ENCODE measurements around the gene VPS16.

The VPS16 gene

DNA sequence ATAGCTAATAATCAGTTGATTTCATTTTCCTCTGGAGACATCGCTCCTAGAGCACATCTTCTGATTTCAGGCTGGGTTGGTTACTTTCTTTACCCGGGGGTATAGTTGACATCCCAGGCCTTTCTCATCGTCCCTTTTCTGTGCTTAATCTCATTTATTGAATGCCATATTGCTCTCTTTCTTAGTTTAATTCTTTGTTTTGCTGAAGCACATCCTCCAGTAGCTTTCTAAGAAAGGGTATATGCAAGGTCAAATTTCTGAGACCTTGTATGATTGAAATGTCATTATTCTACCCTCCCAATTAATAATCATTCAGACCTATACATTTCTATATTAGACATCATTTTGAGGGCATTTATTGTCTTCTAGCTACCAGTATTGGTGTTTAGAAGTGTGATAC lies 28.4 kb upstream of the VPS16 start:
- Histone ChIP-seq H3K27me3 (ENCODE audit: control insufficient read depth, insufficient read depth, low read length) (peaks cover 15% of the 10 kb centered on the region), H3K4me2 (ENCODE audit: low read length) (no peak overlapping the region), H3K9ac (ENCODE audit: low read depth, low read length) (no peak overlapping the region), H3K4me3 (ENCODE audit: low read length) (no peak overlapping the region), H3K4me1 (ENCODE audit: control insufficient read depth, insufficient read depth, low read length) (peaks cover 18% of the 10 kb centered on the region), H3K9me3 (replicated peaks; ENCODE audit: low read length) (no peaks in the 10 kb centered on the region), H3K36me3 (ENCODE audit: insufficient read depth, low read length) (no peaks in the 10 kb centered on the region)

DNA sequence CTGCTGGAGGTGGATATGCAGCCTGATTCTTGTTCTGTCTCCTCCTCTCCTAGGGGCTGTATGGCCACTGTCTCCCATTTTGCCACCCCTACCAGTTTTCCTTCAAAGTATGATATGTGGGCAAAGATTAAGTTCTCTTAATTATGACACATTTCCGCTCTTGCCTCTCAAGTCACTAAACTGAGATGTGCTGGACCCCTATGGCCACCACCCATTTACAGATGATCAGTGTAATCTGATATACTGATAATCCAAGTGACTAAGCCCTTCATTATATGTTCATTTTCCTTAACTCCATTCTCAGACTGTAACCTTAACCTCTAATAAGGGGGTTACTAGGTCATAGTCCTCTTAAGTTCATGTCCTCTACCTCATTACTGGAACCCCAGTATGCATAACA lies 26.5 kb upstream of the VPS16 start:
- H3K9me3 ChIP-seq (replicated peaks; ENCODE audit: low read length) = no peaks in the 10 kb centered on the region
- H3K4me2 ChIP-seq (ENCODE audit: low read length) = peak overlapping the region; percentile 36
- H3K27me3 ChIP-seq (ENCODE audit: control insufficient read depth, insufficient read depth, low read length) = peaks cover 8% of the 10 kb centered on the region
- peaks cover 18% of the 10 kb centered on the region for H3K4me1 ChIP-seq (ENCODE audit: control insufficient read depth, insufficient read depth, low read length)
- H3K9ac ChIP-seq (ENCODE audit: low read depth, low read length) = no peak overlapping the region
- H3K36me3 ChIP-seq (ENCODE audit: insufficient read depth, low read length) = no peaks in the 10 kb centered on the region
- no peak overlapping the region for H3K4me3 ChIP-seq (ENCODE audit: low read length)

DNA sequence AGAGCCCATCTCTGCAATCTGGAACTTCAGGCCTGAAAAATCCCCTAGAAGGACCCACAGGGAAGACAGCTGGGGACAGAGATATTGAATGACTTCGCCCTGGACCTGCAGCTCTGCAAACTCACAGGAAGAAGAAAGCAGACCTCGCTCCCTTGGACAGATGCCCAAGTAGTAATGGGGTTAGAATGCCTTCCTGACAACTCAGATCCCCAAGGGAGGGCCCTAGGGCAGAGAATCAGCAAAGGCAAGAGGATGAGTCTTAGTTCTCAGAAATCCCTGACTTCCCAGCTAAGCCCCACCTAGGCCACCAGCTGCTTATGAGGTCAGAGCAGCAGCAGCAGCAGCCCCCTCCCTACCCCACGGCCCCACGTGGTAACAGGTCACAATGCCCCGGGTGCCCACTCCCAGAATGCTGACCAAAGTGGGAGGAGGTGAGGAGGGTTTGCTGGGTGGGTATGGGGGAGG lies 25.9 kb upstream of the VPS16 start, which contains the start of gene C20orf141:
Gene C20orf141, plus strand, starts transcription at position 401 of the 465 bp plus-strand sequence. CDS start 198 bp downstream, outside the sequence.
- no peak within 1 kb of the TSS for H3K9ac ChIP-seq (ENCODE audit: low read depth, low read length)
- peaks cover 19% of the 10 kb centered on the region for H3K4me1 ChIP-seq (ENCODE audit: control insufficient read depth, insufficient read depth, low read length)
- H3K9me3 ChIP-seq (replicated peaks; ENCODE audit: low read length) = no peaks in the 10 kb centered on the region

DNA sequence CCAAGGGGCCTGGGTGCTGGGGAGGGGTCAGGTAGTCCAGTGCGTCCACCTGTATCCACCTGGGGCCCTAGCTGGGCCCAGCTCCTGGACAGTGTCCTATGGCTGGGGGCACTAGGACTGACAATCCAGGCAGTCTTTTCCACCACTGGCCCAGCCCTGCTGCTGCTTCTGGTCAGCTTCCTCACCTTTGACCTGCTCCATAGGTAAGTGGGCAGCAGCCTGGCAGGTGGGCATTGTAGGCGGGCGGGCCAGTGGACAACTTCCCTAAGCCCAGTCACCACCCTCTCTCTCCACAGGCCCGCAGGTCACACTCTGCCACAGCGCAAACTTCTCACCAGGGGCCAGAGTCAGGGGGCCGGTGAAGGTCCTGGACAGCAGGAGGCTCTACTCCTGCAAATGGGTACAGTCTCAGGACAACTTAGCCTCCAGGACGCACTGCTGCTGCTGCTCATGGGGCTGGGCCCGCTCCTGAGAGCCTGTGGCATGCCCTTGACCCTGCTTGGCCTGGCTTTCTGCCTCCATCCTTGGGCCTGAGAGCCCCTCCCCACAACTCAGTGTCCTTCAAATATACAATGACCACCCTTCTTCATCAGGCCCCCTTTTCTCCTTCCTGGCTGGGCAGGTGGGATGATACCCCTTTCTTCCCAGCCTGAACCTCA lies 25.2 kb upstream of the VPS16 start:
- H3K4me1 ChIP-seq (ENCODE audit: control insufficient read depth, insufficient read depth, low read length) = peaks cover 26% of the 10 kb centered on the region
- H3K36me3 ChIP-seq (ENCODE audit: insufficient read depth, low read length) = no peaks in the 10 kb centered on the region
- no peaks in the 10 kb centered on the region for H3K9me3 ChIP-seq (replicated peaks; ENCODE audit: low read length)
- H3K4me3 ChIP-seq (ENCODE audit: low read length) = no peak overlapping the region
- peaks cover 16% of the 10 kb centered on the region for H3K27me3 ChIP-seq (ENCODE audit: control insufficient read depth, insufficient read depth, low read length)
- H3K4me2 ChIP-seq (ENCODE audit: low read length) = peak overlapping the region; percentile 54
- H3K9ac ChIP-seq (ENCODE audit: low read depth, low read length) = no peak overlapping the region

More for the DNA sequence above, 25.9 kb upstream of the VPS16 start, which contains the start of gene C20orf141:
- no peak within 1 kb of the TSS for H3K4me3 ChIP-seq (ENCODE audit: low read length)
- peak within 1 kb of the TSS; percentile 54 for H3K4me2 ChIP-seq (ENCODE audit: low read length)
- no peaks in the 10 kb centered on the region for H3K36me3 ChIP-seq (ENCODE audit: insufficient read depth, low read length)
- peaks cover 10% of the 10 kb centered on the region for H3K27me3 ChIP-seq (ENCODE audit: control insufficient read depth, insufficient read depth, low read length)

DNA sequence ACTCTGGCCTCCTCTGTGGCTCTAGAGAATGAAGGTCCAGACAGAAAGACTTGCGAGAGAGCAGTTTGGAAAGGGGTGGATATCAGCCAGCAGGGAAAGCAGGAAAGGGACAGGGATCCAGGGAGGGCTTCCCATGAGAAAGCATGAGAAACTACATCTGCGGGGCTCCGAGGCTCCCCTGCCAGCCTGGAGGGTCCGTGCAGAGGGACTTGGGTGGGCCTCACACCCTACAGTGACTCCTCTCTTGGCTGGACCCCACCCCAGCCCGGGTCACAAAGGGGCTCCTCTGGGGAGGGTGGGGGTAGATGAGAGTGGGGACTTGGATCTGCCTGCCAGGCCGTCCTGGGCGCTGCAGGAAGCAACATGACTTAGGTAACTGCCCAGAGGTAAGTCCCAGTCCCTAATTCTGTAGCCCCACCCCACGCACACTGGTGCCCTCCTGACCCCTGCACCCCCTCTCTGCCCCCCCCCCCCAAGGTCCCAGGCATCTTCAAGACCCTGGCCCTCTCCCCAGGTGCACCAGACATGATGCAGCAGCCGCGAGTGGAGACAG lies 24.4 kb upstream of the VPS16 start, which contains the start of gene TMEM239:
Gene TMEM239, plus strand, starts transcription at position 335 of the 553 bp plus-strand sequence. Its CDS starts 191 bp downstream, at position 526.
- no peak within 1 kb of the TSS for H3K4me3 ChIP-seq (ENCODE audit: low read length)
- no peaks in the 10 kb centered on the region for H3K36me3 ChIP-seq (ENCODE audit: insufficient read depth, low read length)
- H3K9me3 ChIP-seq (replicated peaks; ENCODE audit: low read length) = no peaks in the 10 kb centered on the region
- peak within 1 kb of the TSS; percentile 54 for H3K4me2 ChIP-seq (ENCODE audit: low read length)
- no peak within 1 kb of the TSS for H3K9ac ChIP-seq (ENCODE audit: low read depth, low read length)
- peaks cover 21% of the 10 kb centered on the region for H3K27me3 ChIP-seq (ENCODE audit: control insufficient read depth, insufficient read depth, low read length)
- H3K4me1 ChIP-seq (ENCODE audit: control insufficient read depth, insufficient read depth, low read length) = peaks cover 28% of the 10 kb centered on the region

DNA sequence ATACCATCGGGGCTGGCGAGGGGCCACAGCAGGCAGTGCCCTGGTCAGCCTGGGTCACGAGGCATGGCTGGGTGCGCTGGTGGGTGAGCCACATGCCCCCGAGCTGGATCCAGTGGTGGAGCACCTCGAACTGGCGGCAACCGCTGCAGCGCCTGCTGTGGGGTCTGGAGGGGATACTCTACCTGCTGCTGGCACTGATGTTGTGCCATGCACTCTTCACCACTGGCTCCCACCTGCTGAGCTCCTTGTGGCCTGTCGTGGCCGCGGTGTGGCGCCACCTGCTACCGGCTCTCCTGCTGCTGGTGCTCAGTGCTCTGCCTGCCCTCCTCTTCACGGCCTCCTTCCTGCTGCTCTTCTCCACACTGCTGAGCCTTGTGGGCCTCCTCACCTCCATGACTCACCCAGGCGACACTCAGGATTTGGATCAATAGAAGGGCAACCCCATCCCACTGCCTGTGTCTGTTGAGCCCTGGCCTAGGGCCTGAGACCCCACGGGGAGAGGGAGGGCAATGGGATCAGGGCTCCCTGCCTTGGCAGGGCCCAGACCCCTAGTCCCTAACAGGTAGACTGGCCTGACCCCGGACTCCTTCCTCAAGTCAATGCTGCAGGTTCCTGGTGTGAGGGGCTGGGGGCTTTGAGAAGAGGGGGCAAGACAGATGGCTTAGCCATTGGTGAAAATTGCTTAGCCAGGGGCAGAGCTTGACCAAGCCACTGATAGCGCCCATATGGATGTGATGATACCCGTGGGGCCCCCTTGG lies 23.8 kb upstream of the VPS16 start:
- no peak overlapping the region for H3K4me3 ChIP-seq (ENCODE audit: low read length)
- peaks cover 28% of the 10 kb centered on the region for H3K4me1 ChIP-seq (ENCODE audit: control insufficient read depth, insufficient read depth, low read length)
- no peaks in the 10 kb centered on the region for H3K36me3 ChIP-seq (ENCODE audit: insufficient read depth, low read length)
- H3K9me3 ChIP-seq (replicated peaks; ENCODE audit: low read length) = no peaks in the 10 kb centered on the region
- H3K4me2 ChIP-seq (ENCODE audit: low read length) = no peak overlapping the region
- H3K9ac ChIP-seq (ENCODE audit: low read depth, low read length) = no peak overlapping the region
- peaks cover 27% of the 10 kb centered on the region for H3K27me3 ChIP-seq (ENCODE audit: control insufficient read depth, insufficient read depth, low read length)

DNA sequence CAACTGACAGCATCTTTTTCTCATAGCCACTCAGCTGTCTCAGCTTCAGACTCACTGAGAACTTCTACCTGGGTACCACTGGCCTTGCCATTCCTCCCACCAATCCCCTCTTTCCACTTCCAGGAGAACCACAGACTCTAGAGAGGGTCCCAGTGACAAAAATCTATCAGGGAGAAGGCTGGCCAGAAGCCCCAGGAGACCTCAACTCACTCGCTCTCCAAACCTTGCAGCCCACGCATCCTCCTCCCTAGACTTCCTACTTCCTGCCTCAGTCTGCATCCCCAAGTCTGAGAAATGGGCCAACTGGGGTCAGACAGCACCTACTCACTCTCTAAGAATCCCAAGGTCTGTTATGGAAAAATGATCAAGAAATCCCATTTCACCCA lies 23.2 kb upstream of the VPS16 start:
- Histone ChIP-seq H3K4me2 (ENCODE audit: low read length) (no peak overlapping the region), H3K9me3 (replicated peaks; ENCODE audit: low read length) (no peaks in the 10 kb centered on the region), H3K4me1 (ENCODE audit: control insufficient read depth, insufficient read depth, low read length) (peaks cover 28% of the 10 kb centered on the region), H3K36me3 (ENCODE audit: insufficient read depth, low read length) (no peaks in the 10 kb centered on the region), H3K9ac (ENCODE audit: low read depth, low read length) (no peak overlapping the region), H3K27me3 (ENCODE audit: control insufficient read depth, insufficient read depth, low read length) (peaks cover 27% of the 10 kb centered on the region), H3K4me3 (ENCODE audit: low read length) (no peak overlapping the region)

DNA sequence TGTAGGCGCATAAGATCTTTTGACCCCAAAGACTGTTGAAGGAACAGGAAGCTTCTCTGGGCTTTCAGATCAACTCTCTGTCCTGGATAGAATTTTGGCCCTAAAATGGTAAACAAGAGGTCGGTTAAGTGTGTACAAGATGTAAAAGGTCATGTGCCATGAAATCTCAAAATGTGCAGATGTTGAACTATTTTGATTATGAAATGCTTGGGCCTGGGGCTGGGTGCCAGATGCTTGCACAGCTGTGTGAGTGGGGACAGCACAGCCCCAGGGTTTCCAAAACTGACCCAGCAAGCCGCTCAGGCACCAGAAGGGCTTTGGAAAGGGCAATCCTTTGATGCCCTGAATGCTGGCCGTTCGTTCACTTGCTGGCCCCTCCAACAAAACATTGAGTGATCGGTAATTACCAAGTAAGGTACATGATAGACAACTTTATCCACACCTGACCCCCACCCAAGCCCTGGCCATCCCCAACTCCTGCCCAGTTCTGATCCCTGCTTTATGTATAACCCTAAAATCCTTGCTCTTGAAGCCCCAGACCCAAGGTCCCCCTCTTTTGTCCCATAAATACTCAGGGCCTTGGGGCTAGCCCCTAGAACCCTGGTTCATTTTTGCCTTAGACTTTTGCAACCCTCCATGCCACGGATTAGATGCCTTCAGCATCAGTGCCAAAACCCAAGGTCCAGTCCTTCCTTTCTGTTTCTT lies 22.5 kb upstream of the VPS16 start:
- peaks cover 28% of the 10 kb centered on the region for H3K4me1 ChIP-seq (ENCODE audit: control insufficient read depth, insufficient read depth, low read length)
- no peaks in the 10 kb centered on the region for H3K9me3 ChIP-seq (replicated peaks; ENCODE audit: low read length)
- H3K36me3 ChIP-seq (ENCODE audit: insufficient read depth, low read length) = no peaks in the 10 kb centered on the region

DNA sequence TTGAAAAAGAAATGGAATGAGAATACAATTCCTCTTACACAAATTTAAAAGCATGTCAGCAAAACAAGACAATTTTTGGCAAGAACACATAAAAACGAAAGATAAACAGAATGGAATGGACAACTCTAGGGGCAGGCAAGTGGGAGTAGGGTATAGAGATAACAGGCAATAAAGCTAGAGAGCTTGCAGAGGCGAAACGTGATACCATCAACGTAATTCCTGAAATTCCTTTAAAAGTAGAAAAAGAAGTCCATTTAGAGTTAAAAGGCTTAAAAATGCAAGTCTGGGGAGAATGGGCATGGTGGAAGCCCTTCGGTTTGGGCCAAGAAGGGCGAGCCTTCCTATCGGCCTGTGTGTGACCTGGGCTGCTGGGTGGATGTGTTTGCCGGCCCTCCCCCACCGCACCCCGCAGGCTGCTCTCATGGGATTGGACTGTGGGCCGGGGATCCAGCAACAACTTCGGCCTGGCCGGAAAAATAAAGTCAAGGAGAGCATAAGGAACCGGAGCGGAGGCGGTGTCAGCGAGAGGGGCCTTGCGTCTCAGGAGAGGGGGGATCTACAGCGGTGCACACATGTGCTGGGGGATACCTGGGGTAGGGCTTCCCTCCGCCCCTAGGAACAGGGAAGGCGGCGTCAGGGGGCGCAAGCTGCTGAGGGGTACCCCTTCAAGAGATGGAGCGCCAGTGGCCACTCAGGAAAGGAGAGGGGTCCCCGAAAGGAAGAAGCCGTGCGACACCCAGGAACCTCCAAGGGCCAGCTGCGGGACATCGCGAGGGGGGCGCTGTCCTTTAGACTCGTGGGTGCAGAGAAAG lies 20.3 kb upstream of the VPS16 start:
- no peak overlapping the region for H3K9ac ChIP-seq (ENCODE audit: low read depth, low read length)
- H3K4me3 ChIP-seq (ENCODE audit: low read length) = no peak overlapping the region
- peaks cover 27% of the 10 kb centered on the region for H3K27me3 ChIP-seq (ENCODE audit: control insufficient read depth, insufficient read depth, low read length)
- H3K4me2 ChIP-seq (ENCODE audit: low read length) = peak overlapping the region; percentile 24
- H3K9me3 ChIP-seq (replicated peaks; ENCODE audit: low read length) = no peaks in the 10 kb centered on the region
- peaks cover 13% of the 10 kb centered on the region for H3K4me1 ChIP-seq (ENCODE audit: control insufficient read depth, insufficient read depth, low read length)
- no peaks in the 10 kb centered on the region for H3K36me3 ChIP-seq (ENCODE audit: insufficient read depth, low read length)

More for the DNA sequence above, 22.5 kb upstream of the VPS16 start:
- Histone ChIP-seq H3K4me2 (ENCODE audit: low read length) (no peak overlapping the region), H3K27me3 (ENCODE audit: control insufficient read depth, insufficient read depth, low read length) (peaks cover 27% of the 10 kb centered on the region), H3K4me3 (ENCODE audit: low read length) (no peak overlapping the region), H3K9ac (ENCODE audit: low read depth, low read length) (no peak overlapping the region)

DNA sequence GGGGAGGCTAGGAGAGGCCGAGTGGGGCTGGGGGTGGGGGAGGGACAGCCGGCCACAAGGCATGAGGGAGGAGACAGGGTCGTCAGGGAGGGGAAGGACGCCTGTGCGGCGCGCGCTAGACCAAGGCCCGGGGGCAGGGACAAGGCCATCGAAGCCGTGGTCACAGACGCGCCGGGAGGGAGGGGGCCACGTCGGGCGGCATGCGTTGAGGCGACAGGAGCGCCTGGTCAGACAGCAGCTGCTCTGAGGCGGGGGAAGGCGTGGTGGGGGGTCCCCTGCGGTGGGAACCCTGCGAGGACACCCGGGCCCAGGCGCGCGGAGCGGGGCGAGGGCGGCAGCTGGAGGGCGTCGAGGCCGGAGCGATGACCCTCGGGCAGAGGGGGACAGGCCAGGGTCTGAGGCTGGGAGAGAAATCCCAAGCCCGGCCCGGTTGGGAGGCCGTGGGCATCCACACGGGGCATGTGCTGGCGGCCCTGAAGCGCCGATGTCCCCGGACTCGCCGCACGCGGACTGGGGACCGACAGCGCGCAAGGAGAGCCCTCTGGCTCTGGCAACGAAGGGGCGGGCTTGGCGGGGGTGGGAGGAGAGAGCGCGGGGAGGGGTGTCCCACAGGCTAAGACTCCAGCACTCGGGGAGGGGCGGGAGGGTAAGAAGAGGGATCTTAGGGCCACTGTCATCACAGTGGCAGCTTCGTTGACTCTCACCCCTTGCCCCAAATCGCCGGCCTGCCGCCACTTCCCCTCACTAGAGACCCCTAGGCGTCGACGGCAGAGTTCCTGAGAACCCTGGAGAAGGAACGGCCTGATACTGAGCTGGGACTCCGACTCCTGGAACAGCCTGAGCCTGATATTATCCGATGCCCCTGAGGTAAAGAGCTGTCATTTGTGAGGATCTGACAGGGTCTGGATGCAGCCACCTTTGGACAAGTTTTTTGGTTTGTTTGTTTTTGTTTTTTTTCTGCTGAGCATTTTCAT lies 19.4 kb upstream of the VPS16 start:
- H3K4me3 ChIP-seq (ENCODE audit: low read length) = no peak overlapping the region
- H3K4me2 ChIP-seq (ENCODE audit: low read length) = no peak overlapping the region
- H3K9me3 ChIP-seq (replicated peaks; ENCODE audit: low read length) = no peaks in the 10 kb centered on the region
- peaks cover 10% of the 10 kb centered on the region for H3K4me1 ChIP-seq (ENCODE audit: control insufficient read depth, insufficient read depth, low read length)
- H3K27me3 ChIP-seq (ENCODE audit: control insufficient read depth, insufficient read depth, low read length) = peaks cover 34% of the 10 kb centered on the region
- H3K36me3 ChIP-seq (ENCODE audit: insufficient read depth, low read length) = no peaks in the 10 kb centered on the region
- H3K9ac ChIP-seq (ENCODE audit: low read depth, low read length) = no peak overlapping the region
